Activated CD4-positive, CD25-positive, alpha-beta regulatory T cell treated with anti-CD3 and anti-CD28 coated beads, Interleukin-2, amount 50 U/mL, for 72 hours (primary cell): ENCODE data around the gene DNLZ.

Experiments used
- DNase-seq: peaks from one replicate; pipeline ENCODE4 v3.0.0; 2021

DNLZ gene

GRCh38 chr9:136395345-136396218 lies 32.0 kb upstream of the DNLZ start:
- DNase-seq, result no peak

DNA sequence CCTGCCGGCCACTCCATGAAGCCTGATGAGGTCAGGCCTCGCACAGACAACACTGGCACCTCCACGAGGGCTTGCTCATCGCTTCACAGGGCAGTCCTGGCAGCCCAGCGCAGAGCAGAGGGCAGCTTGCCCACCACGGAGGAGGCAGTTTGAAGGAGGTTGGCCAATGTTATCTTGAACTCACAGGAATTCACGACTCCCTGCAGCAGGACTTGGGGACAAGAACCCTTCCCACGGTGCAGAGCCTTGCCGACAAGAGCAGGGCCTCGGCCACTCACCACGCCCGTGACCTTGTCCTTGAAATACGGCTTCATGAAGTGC lies 31.4 kb upstream of the DNLZ start:
- no peak for DNase-seq

- DNase-seq, result no peak
These were observed 30.9 kb upstream of the DNLZ start for GRCh38 chr9:136394312-136395019.

DNA sequence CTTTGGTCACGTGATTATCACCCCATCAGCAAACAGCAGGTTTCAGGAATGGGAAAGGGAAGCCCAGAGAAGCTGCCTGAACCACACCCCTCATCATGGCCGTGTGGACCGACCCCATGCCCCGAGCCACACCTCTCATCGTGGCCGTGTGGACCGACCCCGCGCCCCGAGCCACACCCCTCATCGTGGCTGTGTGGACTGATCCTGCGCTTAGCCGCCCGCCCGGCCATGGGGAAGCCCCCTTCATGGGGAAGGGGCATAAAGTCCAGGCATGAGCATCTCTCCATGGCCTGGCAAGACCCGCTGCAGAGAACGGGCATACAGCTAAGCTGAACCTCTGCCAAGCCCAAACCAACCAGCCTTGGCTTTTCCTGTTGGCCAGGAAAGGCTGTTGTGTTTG lies 30.0 kb upstream of the DNLZ start:
- no peak for DNase-seq

GRCh38 chr9:136392538-136393449 lies 29.2 kb upstream of the DNLZ start:
- DNase-seq, result no peak

- no peak for DNase-seq
These were observed 28.4 kb upstream of the DNLZ start for GRCh38 chr9:136391737-136392537.

DNA sequence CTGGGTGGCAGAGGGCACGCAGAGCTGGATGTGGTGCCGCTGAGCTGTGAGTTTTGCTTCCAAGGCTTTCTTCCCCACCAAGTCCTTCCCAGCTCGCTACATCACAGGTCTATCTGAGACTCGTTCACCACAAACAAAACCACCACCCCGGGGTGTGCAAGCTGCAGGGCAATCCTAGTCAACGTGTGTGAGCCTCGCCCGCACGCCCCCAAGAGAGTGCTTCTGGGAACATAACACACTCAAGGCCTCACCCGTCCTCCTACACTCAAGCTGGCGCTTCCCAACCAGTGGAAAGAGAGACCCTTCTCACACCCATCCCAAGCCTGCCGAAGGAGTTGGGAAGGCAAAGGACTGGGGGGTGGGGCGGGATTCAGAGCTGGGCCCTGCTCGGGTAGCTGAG lies 25.9 kb upstream of the DNLZ start:
- DNase-seq, result no peak

GRCh38 chr9:136387217-136387616 lies 23.7 kb upstream of the DNLZ start:
- no peak for DNase-seq

DNA sequence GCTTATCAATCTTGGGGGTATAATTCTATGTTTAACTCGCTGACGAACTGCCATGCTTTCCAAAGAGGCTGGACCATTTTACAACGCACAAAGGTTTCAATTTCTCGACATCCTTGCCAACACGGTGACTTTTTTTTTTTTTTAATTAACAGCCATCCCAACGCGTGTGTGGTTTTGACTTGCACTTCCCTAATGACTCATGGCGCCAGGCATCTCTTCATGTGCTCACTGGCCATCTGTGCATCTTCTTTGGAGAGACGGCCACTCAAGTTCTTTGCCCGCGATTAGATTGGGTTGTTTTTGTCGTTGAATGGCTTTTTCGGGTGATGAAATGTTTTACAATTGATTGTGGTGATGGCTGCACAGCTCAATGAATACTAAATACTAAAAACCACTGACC lies 22.5 kb upstream of the DNLZ start:
- DNase-seq, result no peak

DNA sequence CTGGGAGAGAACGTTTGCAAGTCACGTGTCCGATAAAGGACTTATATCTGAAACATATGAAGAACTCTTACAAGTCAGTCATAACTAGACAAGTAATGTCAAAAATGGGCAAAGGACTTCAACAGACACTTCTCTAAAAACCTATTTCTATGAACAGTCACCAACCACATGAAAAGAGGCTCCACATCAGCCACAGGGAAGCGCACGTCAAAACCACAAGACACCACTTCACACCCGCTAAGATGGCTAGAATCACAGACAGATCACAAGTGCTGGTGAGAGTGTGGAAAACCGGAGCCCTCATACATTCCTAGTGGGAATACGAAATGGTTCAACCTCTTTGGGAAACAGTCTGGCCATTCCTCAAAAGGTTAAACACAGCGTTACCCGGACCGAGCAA lies 21.5 kb upstream of the DNLZ start:
- DNase-seq, result no peak

- DNase-seq, result no peak
These were observed 19.9 kb upstream of the DNLZ start for GRCh38 chr9:136383436-136383835.

- no peak for DNase-seq
These were observed 18.5 kb upstream of the DNLZ start for GRCh38 chr9:136381966-136382513.

- no peak for DNase-seq
These were observed 17.8 kb upstream of the DNLZ start for GRCh38 chr9:136381311-136381710.

- no peak for DNase-seq
These were observed 16.8 kb upstream of the DNLZ start for GRCh38 chr9:136380381-136380780.

- no peak for DNase-seq
These were observed 16.3 kb upstream of the DNLZ start for GRCh38 chr9:136379891-136380290.

- no peak for DNase-seq
These were observed 15.9 kb upstream of the DNLZ start for GRCh38 chr9:136379401-136379800.

GRCh38 chr9:136379003-136379287 lies 15.4 kb upstream of the DNLZ start:
- no peak for DNase-seq

- no peak for DNase-seq
These were observed 14.8 kb upstream of the DNLZ start for GRCh38 chr9:136378170-136379002.

GRCh38 chr9:136377341-136378169 lies 14.0 kb upstream of the DNLZ start:
- DNase-seq, result no peak

- DNase-seq, result no peak
These were observed 12.9 kb upstream of the DNLZ start for GRCh38 chr9:136376457-136376856.

DNA sequence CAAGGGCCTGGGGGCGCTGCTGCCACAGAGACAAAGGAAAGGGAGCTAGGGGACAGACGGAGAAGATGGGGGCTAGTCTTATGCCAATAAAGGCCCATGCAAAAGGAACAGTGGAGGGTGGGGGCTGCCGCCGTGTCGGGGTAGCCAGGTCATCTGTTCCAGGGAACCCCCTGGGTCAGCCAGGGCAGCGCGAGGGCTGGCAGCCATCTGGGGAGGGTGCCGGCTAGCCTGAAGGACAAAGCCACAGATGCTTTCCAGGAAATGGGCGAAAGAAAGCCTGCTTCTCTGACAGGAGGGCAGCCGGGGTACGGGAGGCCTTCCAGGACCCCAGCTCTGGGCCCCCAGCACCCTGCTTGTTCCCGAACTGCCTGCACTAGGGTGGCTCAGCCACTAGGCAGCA lies 11.6 kb upstream of the DNLZ start:
- no peak for DNase-seq
